Endometrium (tissue), 2 donors: ENCODE data around the gene PISD.

Source experiments
- FAIRE-seq: peaks from 2 replicates; lab custom pipeline; 2012; peaks lifted over from hg19 to GRCh38; lab: Jason Lieb, UNC
- donor health status: control.
- donor health status: control.

Gene PISD

GRCh38 chr22:31625661-31626426 lies 36.2 kb downstream of the PISD start:
- no peak for FAIRE-seq

GRCh38 chr22:31625257-31625640 lies 36.8 kb downstream of the PISD start:
- no peak for FAIRE-seq

- FAIRE-seq: no peak
Measured at GRCh38 chr22:31623592-31624304, 38.3 kb downstream of the PISD start.

- FAIRE-seq: no peak
Measured at GRCh38 chr22:31622980-31623379, 39.0 kb downstream of the PISD start.

- FAIRE-seq: no peak
Measured at GRCh38 chr22:31621507-31622124, 40.4 kb downstream of the PISD start.

- no peak for FAIRE-seq
Measured at GRCh38 chr22:31620756-31621480, 41.1 kb downstream of the PISD start.

- FAIRE-seq: no peak
Measured at GRCh38 chr22:31619611-31620300, 42.3 kb downstream of the PISD start.

GRCh38 chr22:31618471-31619176 lies 43.4 kb downstream of the PISD start:
- no peak for FAIRE-seq

- FAIRE-seq: no peak
Measured at GRCh38 chr22:31618057-31618456, 44.0 kb downstream of the PISD start.

- FAIRE-seq: no peak
Measured at GRCh38 chr22:31616315-31616980, 45.6 kb downstream of the PISD start.

GRCh38 chr22:31615940-31616314 lies 46.1 kb downstream of the PISD start:
- no peak for FAIRE-seq

GRCh38 chr22:31615491-31615860 lies 46.5 kb downstream of the PISD start:
- FAIRE-seq: no peak

GRCh38 chr22:31614781-31615490 lies 47.1 kb downstream of the PISD start:
- FAIRE-seq: no peak

- FAIRE-seq: no peak
Measured at GRCh38 chr22:31613904-31614296, 48.1 kb downstream of the PISD start.

GRCh38 chr22:31613286-31613903 lies 48.6 kb downstream of the PISD start:
- FAIRE-seq: no peak

- FAIRE-seq: no peak
Measured at GRCh38 chr22:31612891-31613285, 49.1 kb downstream of the PISD start.

GRCh38 chr22:31611061-31611760 lies 50.8 kb downstream of the PISD start:
- FAIRE-seq: no peak

GRCh38 chr22:31610611-31611010 lies 51.4 kb downstream of the PISD start:
- FAIRE-seq: no peak

- no peak for FAIRE-seq
Measured at GRCh38 chr22:31609716-31610115, 52.3 kb downstream of the PISD start.
